WI38 (cell line): ENCODE data around the gene PEX10.
A peak's percentile ranks its signal among the peaks of the same experiment; 100 is the strongest.

Experiments
- H3K4me3 ChIP-seq: 2 replicates; pipeline ENCODE4 v1.5.1; 2011; ENCODE audit warnings: low read depth, mild to moderate bottlenecking, control low read depth, low read length
- CTCF ChIP-seq: IDR thresholded peaks from 2 replicates; pipeline ENCODE4 v1.5.1; 2012; ENCODE audit warnings: low read depth, mild to moderate bottlenecking, control low read depth, low read length

PEX10 gene

GRCh38 chr1:2447276-2448097, 35.1 kb upstream of the PEX10 start:
- TF ChIP-seq CTCF: no peak
- no peak overlapping the region for H3K4me3 ChIP-seq

DNA sequence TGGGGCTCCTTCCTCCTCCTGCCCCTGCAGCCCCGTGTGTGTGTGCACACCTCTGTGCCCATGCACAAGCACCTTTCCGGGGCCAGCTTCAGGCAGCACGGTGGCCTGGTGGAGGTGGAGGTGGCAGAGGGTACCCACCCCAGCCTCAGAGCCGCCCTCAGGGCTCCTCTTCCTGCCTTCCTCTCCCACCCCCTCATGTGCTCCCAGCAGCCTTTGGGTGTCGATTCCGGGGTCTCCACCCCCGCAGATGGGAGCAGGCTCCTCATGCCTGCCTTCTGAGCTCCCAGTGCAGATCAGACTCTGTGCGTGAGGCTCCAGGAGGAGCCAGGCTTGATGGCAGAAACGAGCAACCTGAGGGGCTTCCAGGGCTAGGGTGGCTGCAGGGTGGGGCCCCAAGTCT, 34.5 kb upstream of the PEX10 start:
- H3K4me3 ChIP-seq: no peak overlapping the region
- no peak for TF ChIP-seq CTCF

- H3K4me3 ChIP-seq: no peak overlapping the region
- no peak for TF ChIP-seq CTCF
Measured at GRCh38 chr1:2446394-2446793, 34.0 kb upstream of the PEX10 start.

- no peak overlapping the region for H3K4me3 ChIP-seq
- TF ChIP-seq CTCF: no peak
Measured at GRCh38 chr1:2445823-2446215, 33.5 kb upstream of the PEX10 start.

DNA sequence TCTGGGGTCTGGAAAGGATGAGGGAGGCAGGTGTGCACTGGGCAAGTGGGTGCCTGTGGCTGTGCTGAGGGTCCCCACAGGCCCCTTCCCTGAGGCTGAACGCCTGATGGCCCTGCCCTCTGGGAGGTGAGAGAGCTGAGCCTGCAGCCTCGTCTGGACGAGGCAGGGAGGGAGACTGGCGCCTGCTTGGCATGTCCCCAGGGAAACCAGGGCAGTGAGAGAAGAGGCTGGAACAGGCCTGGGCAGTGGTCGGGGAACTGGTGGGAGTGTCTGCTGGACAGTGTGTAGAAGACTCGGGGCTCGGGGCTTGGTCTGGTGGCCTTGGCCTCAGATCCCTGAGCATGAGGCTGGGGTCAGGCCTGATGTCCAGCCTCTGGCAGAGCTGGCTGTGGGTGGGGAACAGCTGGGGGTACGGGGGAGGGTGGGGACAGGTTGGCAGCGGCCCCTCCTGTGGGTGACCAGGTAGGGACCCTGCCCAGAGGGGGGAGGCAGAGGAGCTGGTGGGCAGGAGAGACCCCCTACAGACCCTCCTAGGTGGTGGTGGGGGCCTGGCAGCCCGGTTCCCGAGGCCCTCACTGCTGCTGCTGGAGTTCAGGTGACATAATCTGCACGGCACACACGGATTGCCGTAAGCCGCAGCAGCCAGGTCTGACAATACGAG, 32.9 kb upstream of the PEX10 start:
- no peak for TF ChIP-seq CTCF
- H3K4me3 ChIP-seq: no peak overlapping the region

- no peak for TF ChIP-seq CTCF
- H3K4me3 ChIP-seq: peak overlapping the region; percentile 30
Measured at GRCh38 chr1:2444138-2444591, 31.8 kb upstream of the PEX10 start.

DNA sequence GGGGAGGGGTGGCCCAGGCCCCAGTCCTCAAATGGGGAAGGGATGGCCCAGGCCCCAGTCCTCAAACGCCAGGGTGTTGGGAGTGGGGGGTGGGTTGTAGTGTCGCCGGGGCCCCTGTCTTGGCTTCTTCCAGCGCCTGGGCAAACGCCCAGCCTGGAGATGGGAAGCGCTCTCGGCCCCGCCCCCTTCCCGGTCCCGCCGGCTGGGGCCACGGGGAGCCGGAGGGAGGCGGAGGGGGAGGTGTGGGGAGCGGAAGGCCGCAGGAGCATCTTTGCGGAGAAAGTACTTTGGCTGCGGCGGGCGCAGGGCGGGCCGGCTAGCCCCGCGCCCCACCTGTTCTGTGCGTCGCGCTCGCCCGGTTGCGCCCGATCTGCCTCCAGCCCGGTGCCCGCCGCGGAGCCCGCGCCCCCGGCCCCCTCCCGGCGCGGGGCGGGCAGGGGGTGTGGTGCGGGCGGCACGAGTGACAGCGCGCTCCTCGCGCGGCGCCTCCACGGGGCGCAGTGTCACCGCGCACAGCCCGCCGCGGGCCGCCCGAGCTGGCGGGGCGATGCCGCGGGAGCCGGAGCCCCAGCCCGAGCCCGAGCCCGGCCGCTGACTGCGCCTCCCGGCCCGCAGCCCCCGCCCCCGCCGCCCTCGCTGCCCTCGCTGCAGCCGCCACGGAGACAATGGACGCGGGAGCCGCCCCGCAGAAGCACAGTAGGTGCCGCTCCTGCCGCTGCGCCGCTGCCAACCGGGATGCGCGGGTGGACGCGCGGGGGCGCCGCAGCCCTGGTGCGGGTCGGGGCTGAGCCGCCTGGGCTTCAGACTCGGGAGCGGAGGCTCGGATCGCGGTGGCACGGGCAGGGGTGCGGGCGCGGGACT, 31.1 kb upstream of the PEX10 start:
- H3K4me3 ChIP-seq: peak overlapping the region; percentile 30
- peak; percentile 33; the same call in 1 of the 2 replicates for TF ChIP-seq CTCF
